Brain pericyte (primary cell): Measurements from ENCODE around the gene DNAH7.
"Not testable (repeated sequence)": the region's sequence is repeated elsewhere in the genome, so short reads cannot be mapped to it uniquely, and the experiment has no call there.

Experiments
- DNase-seq: peaks from one replicate; pipeline ENCODE4 v3.0.0-alpha.2; 2012; ENCODE audit warnings: low read depth, low spot score

Gene DNAH7

GRCh38 chr2:195967336-195967735, 101.3 kb downstream of the DNAH7 start:
- no peak for DNase-seq

GRCh38 chr2:195961873-195962272, 106.8 kb downstream of the DNAH7 start:
- DNase-seq = no peak

DNA sequence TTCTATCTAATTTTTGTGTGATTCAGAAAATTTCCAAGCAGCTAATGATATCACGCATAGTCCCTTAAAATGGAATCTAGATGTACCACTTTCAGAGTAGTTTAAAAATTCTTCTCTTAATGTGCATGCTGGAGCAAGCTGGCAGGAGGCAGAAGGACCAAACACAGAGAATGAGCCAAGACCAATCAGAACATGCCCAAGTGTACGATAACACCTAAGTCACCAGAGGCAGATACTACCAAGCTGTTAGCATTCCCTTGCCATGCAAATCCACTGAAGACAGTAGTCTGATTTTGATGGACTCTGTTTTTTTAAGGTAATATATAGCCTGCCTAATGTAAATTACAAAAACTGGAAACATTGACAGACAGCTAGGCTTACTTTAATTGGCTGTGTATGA, 109.3 kb downstream of the DNAH7 start:
- DNase-seq = no peak

DNA sequence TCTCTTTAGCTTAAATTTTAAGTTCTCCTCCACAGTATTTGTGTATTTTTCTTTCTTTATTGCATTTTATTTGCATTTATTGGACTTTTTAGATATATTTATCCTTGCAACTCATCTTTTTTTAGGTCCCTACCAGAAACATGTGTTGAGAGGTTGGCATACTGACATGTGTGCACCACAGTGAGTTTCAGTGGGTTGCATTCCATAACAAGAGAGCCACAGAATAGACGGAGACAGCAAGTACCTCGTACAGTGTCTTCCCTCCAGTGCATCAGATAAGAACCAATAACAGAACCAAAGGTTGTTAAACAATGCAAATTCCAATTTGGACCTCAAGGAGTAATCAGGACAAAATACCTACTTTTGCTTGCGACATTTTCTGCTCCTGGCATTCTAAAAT, 111.9 kb downstream of the DNAH7 start:
- DNase-seq = no peak

GRCh38 chr2:195945056-195945455, 123.6 kb downstream of the DNAH7 start:
- DNase-seq = no peak

DNA sequence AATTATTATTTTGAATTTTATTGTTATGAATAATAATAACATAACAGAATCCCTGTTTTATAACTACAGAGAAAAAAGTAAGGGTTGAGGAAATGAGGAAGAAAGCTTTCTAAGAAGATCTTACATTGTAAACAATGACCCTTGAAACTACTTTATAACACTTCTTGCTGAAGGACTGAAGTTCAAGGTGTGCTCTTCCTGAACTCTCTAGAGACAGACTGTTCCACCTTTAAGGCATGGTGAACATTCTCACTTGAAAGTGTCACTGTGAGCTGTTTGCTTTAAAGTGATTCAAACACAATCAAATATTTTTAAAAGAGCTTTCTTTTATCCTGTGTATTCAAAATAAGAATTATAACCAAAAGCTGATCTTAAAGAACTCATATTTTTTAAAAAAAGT, 131.5 kb downstream of the DNAH7 start:
- DNase-seq = no peak

DNA sequence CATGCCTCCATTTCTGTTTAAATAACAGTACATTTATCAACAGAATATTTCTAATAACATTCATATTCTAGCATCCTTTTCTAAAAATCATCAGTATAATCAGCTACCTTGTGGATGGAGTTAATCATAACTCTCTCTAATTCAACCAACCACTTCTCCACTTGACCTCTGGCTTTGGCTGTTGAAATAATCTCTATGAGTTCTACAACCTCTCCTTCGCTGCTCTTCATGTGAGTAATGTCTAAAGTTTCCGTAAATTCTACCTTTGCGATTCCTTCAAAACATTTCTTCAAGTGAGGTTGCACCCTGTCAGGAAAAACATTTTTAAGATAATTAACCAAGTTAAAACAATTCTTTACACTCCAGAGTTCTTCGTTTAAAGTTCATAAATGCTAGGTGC, 134.2 kb downstream of the DNAH7 start:
- DNase-seq = no peak

DNA sequence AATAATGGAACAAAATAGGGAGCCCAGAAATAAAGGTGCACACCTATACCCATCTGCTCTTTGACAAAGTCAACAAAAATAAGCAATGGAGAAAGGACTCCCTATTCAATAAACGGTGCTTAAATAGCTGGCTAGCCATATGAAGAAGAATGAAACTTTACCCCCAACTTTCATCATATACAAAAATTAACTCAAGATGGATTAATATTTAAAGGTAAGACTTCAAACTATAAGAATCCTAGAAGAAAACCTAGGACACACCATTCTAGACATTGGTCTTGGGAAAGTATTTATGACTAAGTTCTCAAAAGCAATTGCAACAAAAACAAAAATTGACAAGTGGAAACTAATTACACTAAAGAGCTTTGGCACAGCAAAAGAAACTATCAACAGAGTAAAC, 139.1 kb downstream of the DNAH7 start:
- DNase-seq = no peak

- no peak for DNase-seq
These were observed 143.5 kb downstream of the DNAH7 start for GRCh38 chr2:195925120-195925519.

- DNase-seq = no peak
These were observed 144.7 kb downstream of the DNAH7 start for GRCh38 chr2:195923889-195924288.

GRCh38 chr2:195917021-195917600, 151.5 kb downstream of the DNAH7 start:
- not testable (repeated sequence) for DNase-seq

DNA sequence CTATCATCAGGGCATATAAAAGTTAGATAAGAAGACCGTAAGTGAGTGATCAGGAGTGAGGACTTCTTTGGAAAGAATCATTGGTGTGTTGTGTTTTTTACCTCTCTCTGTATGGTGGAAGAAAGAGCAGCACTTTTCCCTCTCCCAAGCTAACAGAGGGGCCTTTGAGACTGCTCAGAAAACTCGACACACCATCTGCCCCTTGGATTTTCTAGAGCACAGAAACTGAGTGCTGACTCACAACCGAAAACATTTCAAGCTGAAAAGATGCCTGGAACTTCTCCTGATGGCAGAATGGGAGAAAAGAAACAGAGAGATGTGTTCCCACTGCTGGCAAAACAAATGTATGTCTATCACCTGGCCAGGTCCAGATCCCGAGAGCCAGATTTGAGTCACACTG, 156.6 kb downstream of the DNAH7 start:
- DNase-seq = no peak

GRCh38 chr2:195910570-195910969, 158.1 kb downstream of the DNAH7 start:
- DNase-seq = no peak

GRCh38 chr2:195909926-195910325, 158.7 kb downstream of the DNAH7 start:
- no peak for DNase-seq

DNA sequence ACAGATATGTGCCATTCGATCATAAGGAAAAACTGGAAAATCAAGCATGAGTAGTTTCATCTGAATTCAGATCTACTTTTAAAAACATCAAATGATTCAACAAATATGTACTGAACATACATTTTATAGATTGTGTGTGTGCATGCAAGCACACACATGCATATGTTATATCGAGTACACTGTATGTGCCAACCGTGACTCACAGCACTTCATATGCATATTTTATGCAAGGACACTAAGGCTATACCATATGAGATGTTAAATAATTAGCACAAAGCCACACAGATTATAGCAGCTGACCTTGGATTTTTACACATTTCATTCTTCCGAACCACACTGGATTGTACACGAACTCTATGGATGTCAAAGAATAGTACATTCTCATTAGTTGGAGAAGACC, 161.2 kb downstream of the DNAH7 start:
- no peak for DNase-seq

GRCh38 chr2:195903956-195904355, 164.7 kb downstream of the DNAH7 start:
- no peak for DNase-seq

DNA sequence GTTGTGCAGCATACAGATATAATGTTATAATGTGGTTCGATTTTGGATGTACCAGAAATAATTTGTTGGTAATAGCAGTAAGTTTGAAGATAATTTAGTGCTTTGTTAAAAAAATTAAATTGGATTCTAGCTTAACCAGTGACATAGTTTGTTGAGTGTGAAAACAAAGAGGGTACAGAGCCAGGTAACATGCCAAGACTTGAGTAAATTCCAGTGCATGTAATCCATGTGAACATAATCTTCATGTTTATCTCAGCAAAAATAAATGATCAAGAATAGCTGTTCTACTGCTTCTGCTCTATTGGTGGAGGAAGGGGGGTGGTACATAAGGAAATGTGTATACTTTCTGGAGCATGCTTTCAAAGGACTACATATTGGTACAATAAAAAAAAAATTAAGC, 165.8 kb downstream of the DNAH7 start:
- no peak for DNase-seq

GRCh38 chr2:195899226-195899625, 169.4 kb downstream of the DNAH7 start:
- no peak for DNase-seq

DNA sequence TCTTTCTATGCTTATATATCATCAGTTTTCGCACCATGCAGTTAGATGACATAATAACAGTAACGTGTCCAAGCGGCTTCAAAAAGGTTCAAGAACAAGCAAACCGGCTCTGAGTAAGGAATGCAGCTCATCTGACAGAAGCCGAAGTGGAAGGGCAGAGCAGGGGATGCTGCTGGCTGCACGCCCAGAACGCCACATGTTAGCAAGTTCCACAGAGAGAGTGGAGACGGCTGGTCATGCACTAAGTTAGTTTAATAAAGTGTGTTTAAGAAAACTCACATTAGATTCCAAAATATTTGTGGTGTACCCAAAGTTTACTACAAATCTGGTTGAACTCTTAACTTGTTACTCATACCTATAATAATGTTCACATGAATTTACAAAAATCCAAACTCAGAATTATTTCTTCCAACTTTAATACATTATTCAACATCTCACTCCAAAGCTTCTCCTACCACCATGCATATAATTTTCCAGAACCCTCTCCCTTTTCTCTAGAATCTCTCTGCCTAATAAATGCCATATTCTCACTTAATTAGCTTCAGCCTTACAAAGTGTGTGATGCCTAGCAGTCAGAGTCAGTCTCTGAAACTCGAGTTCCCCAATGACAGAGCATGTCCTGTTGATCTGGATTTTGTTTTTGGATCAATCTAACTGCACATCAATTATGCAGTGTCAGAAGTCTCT, 170.0 kb downstream of the DNAH7 start:
- peak; percentile 96 for DNase-seq

DNA sequence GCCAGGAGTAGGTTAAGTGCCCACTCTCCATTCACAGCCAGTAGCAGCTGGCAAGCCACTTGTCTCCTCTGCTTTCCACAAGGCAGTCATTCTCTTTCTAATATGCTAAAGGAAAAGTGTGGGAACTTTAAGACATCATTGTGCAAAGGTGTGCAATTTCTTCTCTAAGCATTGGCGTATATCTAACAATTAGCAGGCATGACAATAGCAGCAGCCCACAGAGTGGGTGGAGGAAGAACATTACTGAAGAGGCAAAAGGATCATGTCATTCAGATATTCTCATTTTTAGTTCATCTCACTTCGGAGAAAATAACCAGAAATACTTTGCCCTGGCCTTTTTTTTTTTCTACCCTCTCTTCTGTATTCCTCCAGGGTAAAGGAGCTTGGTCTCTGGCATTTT, 177.6 kb downstream of the DNAH7 start:
- no peak for DNase-seq

DNA sequence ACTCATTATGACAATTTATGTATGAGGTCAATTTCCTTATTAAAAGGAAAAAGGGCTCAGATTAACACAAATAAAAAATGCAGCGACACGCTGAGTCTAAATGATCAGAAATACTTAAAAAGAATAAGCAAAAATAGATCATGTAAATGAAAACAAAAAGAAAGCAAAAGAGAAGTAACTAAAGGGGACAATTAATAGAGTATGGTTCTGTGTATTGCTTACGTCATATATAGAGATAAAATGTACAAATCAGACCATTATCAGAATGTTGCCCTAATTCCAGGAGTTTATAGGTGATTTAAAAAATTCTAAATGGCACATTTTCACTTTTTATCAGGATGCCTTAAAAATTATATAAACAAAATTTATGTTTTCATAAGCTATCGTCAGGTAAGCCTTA, 189.5 kb downstream of the DNAH7 start:
- no peak for DNase-seq

DNA sequence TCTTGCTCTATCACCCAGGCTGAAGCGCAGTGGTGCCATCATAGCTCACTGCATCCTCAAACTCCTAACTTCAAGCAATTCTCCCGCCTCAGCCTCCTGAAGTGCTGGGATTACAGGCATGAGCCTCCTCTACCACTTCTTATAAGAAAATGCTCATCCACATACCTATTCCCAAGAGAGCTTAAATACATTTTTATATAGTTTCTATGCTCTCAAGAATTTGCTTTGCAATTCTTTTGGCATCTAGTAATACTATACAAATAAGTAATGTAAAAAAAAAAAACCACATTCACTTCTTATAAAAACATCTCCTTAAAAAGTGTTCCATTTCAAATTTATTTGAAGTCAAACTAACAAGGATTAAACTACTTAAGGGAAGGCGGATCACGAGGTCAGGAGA, 197.3 kb downstream of the DNAH7 start:
- DNase-seq = no peak

DNA sequence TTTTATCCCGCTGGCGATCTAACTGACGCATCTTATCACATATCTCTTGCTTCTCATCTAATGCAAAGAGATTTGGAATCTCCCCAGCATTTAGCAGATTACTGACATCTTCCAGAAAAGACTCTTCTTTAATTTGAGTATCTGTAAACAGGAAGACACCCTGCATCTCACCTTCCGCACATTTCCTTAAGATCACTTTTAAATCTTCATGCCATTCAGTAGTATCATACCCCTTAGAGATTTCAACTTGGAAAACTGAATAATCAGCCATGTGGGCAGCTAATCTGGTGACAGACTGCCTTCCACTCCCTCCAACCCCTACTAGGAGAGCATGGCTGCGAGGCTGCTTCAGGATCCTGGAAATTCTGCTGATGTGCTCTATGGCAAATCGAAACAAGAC, 204.3 kb downstream of the DNAH7 start:
- no peak for DNase-seq

- DNase-seq = no peak
These were observed 205.1 kb downstream of the DNAH7 start for GRCh38 chr2:195863564-195863963.
